Endothelial cell of umbilical vein (primary cell): ENCODE measurements around the gene MS4A2. TPM values are rescaled to one million over a fixed set of nuclear protein-coding genes. Genes with fewer than 3 reads are reported as not detected.

Experiments used
- BruUV-seq: library from RNA; stranded (reverse); fragments of 400-500 nt; replicated peaks from 2 replicates; lab custom pipeline; 2021; lab: Mats Ljungman, UMichigan
- CTCF ChIA-PET: fragments of 300-600, 350-600 bp; sonication (Branson Sonifier 250); formaldehyde crosslinking; loops from one replicate; lab custom pipeline; 2021; ENCODE audit warnings: antibody characterized with exemption, inconsistent platforms; lab: Charles Lee
- POLR2A ChIA-PET: fragments of 300-600, 350-600 bp; sonication (Branson Sonifier 250); formaldehyde crosslinking; loops from one replicate; lab custom pipeline; 2021; ENCODE audit warnings: antibody characterized with exemption, inconsistent platforms; lab: Charles Lee
- DNase-seq: peaks from one replicate; pipeline ENCODE4 v3.0.0-alpha.2; 2011; ENCODE audit warnings: low read depth, low spot score
- FAIRE-seq: peaks from 2 replicates; lab custom pipeline; 2011; peaks lifted over from hg19 to GRCh38; lab: Jason Lieb, UNC
- H2AFZ ChIP-seq: 2 replicates; pipeline ENCODE4 v1.6.0; 2012; ENCODE audit warnings: low read depth, low read length, control low read depth, inconsistent platforms
- H3K27ac ChIP-seq: 2 replicates; pipeline ENCODE4 v1.5.1; 2011; ENCODE audit warnings: low read depth, mild to moderate bottlenecking, control low read depth, low read length, moderate library complexity; ENCODE audit not compliant: insufficient read depth
- H3K27me3 ChIP-seq, 2 experiments: 2 replicates each; pipeline versions ENCODE4 v1.6.0 to v1.6.1; 2011; ENCODE audit warnings: low read length in 2 of 2, mixed read lengths in 1 of 2; ENCODE audit not compliant: control insufficient read depth in 2 of 2, insufficient read depth in 2 of 2
- H3K36me3 ChIP-seq, 2 experiments: 2 replicates in 1 of 2; 3 replicates in 1 of 2; pipeline ENCODE4 v1.5.1; 2011; ENCODE audit warnings: low read length in 2 of 2, mild to moderate bottlenecking in 1 of 2, moderate library complexity in 1 of 2; ENCODE audit not compliant: control insufficient read depth in 2 of 2, insufficient read depth in 2 of 2; ENCODE audit errors: extremely low read depth in 1 of 2
- H3K4me1 ChIP-seq: 3 replicates; pipeline ENCODE4 v1.5.1; 2011; ENCODE audit warnings: mild to moderate bottlenecking, low read length; ENCODE audit not compliant: control insufficient read depth, insufficient read depth; ENCODE audit errors: extremely low read depth
- H3K4me2 ChIP-seq: 2 replicates; pipeline ENCODE4 v1.6.1; 2011; ENCODE audit warnings: low read length, control low read depth, mixed read lengths; ENCODE audit not compliant: insufficient read depth
- H3K4me3 ChIP-seq, 3 experiments: fragments of 200-600 bp in 1 of 3; sonication (generic), shearing (Covaris generic) in 1 of 3; replicated peaks in 1 of 3; 2 replicates each; pipeline ENCODE4 v1.5.1; 2011 to 2016; ENCODE audit warnings: control low read depth in 3 of 3, low read length in 3 of 3, mild to moderate bottlenecking in 2 of 3, inconsistent platforms in 1 of 3, low read depth in 1 of 3, moderate library complexity in 1 of 3; ENCODE audit not compliant: insufficient read depth in 1 of 3
- H3K79me2 ChIP-seq: 2 replicates; pipeline ENCODE4 v1.6.0; 2012; ENCODE audit warnings: low read length, inconsistent platforms; ENCODE audit not compliant: control insufficient read depth, insufficient read depth
- H3K9ac ChIP-seq: replicated peaks from 2 replicates; pipeline ENCODE3; 2011; ENCODE audit warnings: low read length, control low read depth; ENCODE audit not compliant: insufficient read depth; ENCODE audit errors: extremely low read depth
- H3K9me1 ChIP-seq: replicated peaks from 3 replicates; pipeline ENCODE4 v1.6.0; 2011; ENCODE audit warnings: mild to moderate bottlenecking, low read length; ENCODE audit not compliant: control insufficient read depth, insufficient read depth; ENCODE audit errors: extremely low read depth
- H3K9me3 ChIP-seq: replicated peaks from 2 replicates; pipeline ENCODE4 v1.5.1; 2012; ENCODE audit warnings: low read length, inconsistent platforms; ENCODE audit not compliant: control insufficient read depth, insufficient read depth
- H4K20me1 ChIP-seq: replicated peaks from 2 replicates; pipeline ENCODE3; 2011; ENCODE audit warnings: mild to moderate bottlenecking, low read length; ENCODE audit not compliant: control insufficient read depth, insufficient read depth; ENCODE audit errors: extremely low read depth
- EZH2 ChIP-seq: IDR thresholded peaks from 2 replicates; pipeline ENCODE4 v1.6.1; 2012; ENCODE audit warnings: borderline replicate concordance, low read depth, mild to moderate bottlenecking, moderate library complexity, low read length, inconsistent platforms; ENCODE audit not compliant: severe bottlenecking
- FOS ChIP-seq: IDR thresholded peaks from 2 replicates; pipeline ENCODE4 v1.6.1; 2011; ENCODE audit warnings: mild to moderate bottlenecking, low read length, moderate library complexity, borderline replicate concordance; ENCODE audit not compliant: insufficient read depth
- GATA2 ChIP-seq: IDR thresholded peaks from 2 replicates; pipeline ENCODE4 v1.7.0; 2011; ENCODE audit warnings: low read depth, mild to moderate bottlenecking, moderate library complexity, mixed read lengths, low read length; ENCODE audit not compliant: insufficient read length, insufficient read depth
- JUN ChIP-seq: IDR thresholded peaks from 2 replicates; pipeline ENCODE4 v1.6.1; 2011; ENCODE audit warnings: borderline replicate concordance, low read depth; ENCODE audit not compliant: insufficient read length, insufficient read depth
- MAX ChIP-seq: IDR thresholded peaks from 2 replicates; pipeline ENCODE4 v1.6.1; 2011; ENCODE audit not compliant: insufficient read depth, insufficient read length
- MYC ChIP-seq: IDR thresholded peaks from one replicate; pipeline ENCODE4 v1.6.1; 2011; ENCODE audit warnings: mild to moderate bottlenecking, low read depth, low read length
- POLR2A ChIP-seq: IDR thresholded peaks from 2 replicates; pipeline ENCODE4 v1.6.1; 2012; ENCODE audit warnings: low read depth, mild to moderate bottlenecking, control low read depth, low read length
- POLR2AphosphoS5 ChIP-seq: IDR thresholded peaks from 2 replicates; pipeline ENCODE4 v1.6.1; 2012; ENCODE audit warnings: low read depth, mild to moderate bottlenecking, control low read depth, low read length, moderate library complexity; ENCODE audit not compliant: insufficient read depth
- dilution Hi-C: fragments of 300-500 bp; cut with MboI; formaldehyde crosslinking; loops from one replicate; pipeline ENCODE4 v1.15.0; 2019; ENCODE audit warnings: low sequenced_read_pairs; ENCODE audit not compliant: extremely low pct_ligation_motif_present
- intact Hi-C: fragments of 100-400 bp; cut with micrococcal nuclease; formaldehyde crosslinking; loops from one replicate; pipeline ENCODE4 v1.10.0; 2022
- polyA plus RNA-seq, 4 experiments: library from polyadenylated mRNA; depleted of rRNA in 3 of 4; stranded (reverse) in 3 of 4; unstranded in 1 of 4; fragments of >200 nt; gene quantifications; 2 replicates each; pipeline versions ENCODE4 v1.2.1 to v1.2.3, GENCODE V29; 2011 to 2012; ENCODE audit warnings: missing spikeins in 1 of 4
- total RNA-seq: library from RNA; stranded (reverse); gene quantifications from 2 replicates; pipeline ENCODE4 v1.2.3, GENCODE V29; 2021
- TF ChIP-seq, protein P1 (sequence below), 2 donors: IDR thresholded peaks; 1 replicate in 1 of 2; 2 replicates in 1 of 2; pipeline ENCODE4 v1.5.1; 2011; ENCODE audit warnings: low read length in 2 of 2, mild to moderate bottlenecking in 2 of 2, moderate library complexity in 2 of 2, control low read depth in 1 of 2, inconsistent platforms in 1 of 2, low read depth in 1 of 2; ENCODE audit not compliant: insufficient read depth in 1 of 2; ENCODE audit errors: extremely low read depth in 1 of 2

The MS4A2 gene
- total and polyA plus RNA-seq, 2 donors (not counting 3 experiments of a cell fraction or from before 2014, with no cell fraction given), result not detected

DNA sequence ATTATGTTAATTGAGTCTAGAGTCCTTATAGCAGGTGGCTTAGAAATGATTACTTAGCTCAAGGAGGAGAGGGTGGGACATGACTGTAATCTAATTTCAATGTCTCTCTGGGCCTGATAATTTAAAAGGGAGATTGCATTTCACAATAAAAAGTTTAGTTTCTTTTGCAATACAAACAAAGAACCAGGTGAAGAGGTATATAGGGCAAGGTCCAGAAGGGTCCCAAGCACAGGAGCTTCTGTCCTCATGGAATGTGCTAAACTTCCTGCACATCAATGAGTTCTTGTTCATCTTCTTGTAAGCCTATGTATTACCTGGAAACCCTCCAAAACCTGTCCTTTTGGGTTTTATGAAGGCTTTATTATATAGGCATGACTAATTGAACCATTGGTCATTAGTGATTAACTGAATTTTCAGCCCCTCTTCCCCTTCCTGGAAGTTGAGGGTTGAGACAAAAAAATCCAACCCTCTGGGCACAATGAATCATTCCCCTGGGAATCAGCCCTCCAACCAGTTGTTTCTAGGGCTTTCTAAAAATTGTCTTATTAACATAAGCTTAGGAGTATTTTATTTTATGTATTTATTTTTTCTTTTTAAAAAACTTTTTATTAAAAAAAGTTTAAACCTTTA lies 37.6 kb downstream of the MS4A2 start:
- no peaks in the 10 kb centered on the region for H3K27me3 ChIP-seq
- H3K4me1 ChIP-seq, result peaks cover 24% of the 10 kb centered on the region
- no peak overlapping the region for H3K27ac ChIP-seq
- no peaks in the 10 kb centered on the region for H3K9me1 ChIP-seq
- intact Hi-C loops, result loop anchor here (2.0 kb wide), 1 partner anchor 25 kb away; no protein-coding TSS in a partner anchor
- H3K9ac ChIP-seq, result no peak overlapping the region
- H3K36me3 ChIP-seq, result no peaks in the 10 kb centered on the region
- no peak for FAIRE-seq
- peak; percentile 36 for DNase-seq
- no peaks in the 10 kb centered on the region for H3K79me2 ChIP-seq
- no peaks in the 10 kb centered on the region for H4K20me1 ChIP-seq
- H3K4me2 ChIP-seq, result no peak overlapping the region
- H3K4me3 ChIP-seq, result no peak overlapping the region
- POLR2A ChIA-PET, result no interaction called here
- no TSS peak for BruUV-seq
- TF ChIP-seq GATA2, result no peak
- TF ChIP-seq MYC, result no peak
- TF ChIP-seq EZH2, result no peak
- TF ChIP-seq POLR2A, result no peak
- TF ChIP-seq JUN, result no peak
- no peak for TF ChIP-seq MAX
- no peak for TF ChIP-seq FOS
- TF ChIP-seq, protein P1, sequence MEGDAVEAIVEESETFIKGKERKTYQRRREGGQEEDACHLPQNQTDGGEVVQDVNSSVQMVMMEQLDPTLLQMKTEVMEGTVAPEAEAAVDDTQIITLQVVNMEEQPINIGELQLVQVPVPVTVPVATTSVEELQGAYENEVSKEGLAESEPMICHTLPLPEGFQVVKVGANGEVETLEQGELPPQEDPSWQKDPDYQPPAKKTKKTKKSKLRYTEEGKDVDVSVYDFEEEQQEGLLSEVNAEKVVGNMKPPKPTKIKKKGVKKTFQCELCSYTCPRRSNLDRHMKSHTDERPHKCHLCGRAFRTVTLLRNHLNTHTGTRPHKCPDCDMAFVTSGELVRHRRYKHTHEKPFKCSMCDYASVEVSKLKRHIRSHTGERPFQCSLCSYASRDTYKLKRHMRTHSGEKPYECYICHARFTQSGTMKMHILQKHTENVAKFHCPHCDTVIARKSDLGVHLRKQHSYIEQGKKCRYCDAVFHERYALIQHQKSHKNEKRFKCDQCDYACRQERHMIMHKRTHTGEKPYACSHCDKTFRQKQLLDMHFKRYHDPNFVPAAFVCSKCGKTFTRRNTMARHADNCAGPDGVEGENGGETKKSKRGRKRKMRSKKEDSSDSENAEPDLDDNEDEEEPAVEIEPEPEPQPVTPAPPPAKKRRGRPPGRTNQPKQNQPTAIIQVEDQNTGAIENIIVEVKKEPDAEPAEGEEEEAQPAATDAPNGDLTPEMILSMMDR (IDR thresholded peaks at IDR 0.05; ENCODE audit: extremely low read depth in 1 of 2, insufficient read depth in 1 of 2, low read depth in 1 of 2, low read length in 2 of 2), result no peak
- no peak for TF ChIP-seq POLR2AphosphoS5
- H3K9me3 ChIP-seq, result no peaks in the 10 kb centered on the region
- H2AFZ ChIP-seq, result no peak overlapping the region
- dilution Hi-C loops, result no loop called here
- CTCF ChIA-PET, result interaction anchor here (1.3 kb wide), 1 partner anchor 43 kb away, joined by 4 read pairs; no protein-coding TSS in a partner anchor
